Activated CD4-positive, alpha-beta T cell treated with anti-CD3 and anti-CD28 coated beads, Interleukin-2, Interleukin-4, amounts not matched to agents 100 ng/mL and 50 ng/mL, durations not matched to agents 16 hours and 8 hours (primary cell): Measurements from ENCODE around the gene SLC39A11.

Experiments used
- DNase-seq: peaks from one replicate; pipeline ENCODE4 v3.0.0-alpha.2; 2020; ENCODE audit warnings: low spot score

SLC39A11 gene

GRCh38 chr17:72976971-72977770 is 115.3 kb downstream of the SLC39A11 start:
- no peak for DNase-seq

- DNase-seq: no peak
These were observed 117.0 kb downstream of the SLC39A11 start for GRCh38 chr17:72975509-72975908.

- no peak for DNase-seq
These were observed 117.8 kb downstream of the SLC39A11 start for GRCh38 chr17:72974605-72975232.

GRCh38 chr17:72972263-72972951 is 120.1 kb downstream of the SLC39A11 start:
- DNase-seq: no peak

GRCh38 chr17:72971226-72971880 is 121.1 kb downstream of the SLC39A11 start:
- DNase-seq: no peak

GRCh38 chr17:72970797-72971196 is 121.7 kb downstream of the SLC39A11 start:
- DNase-seq: no peak

GRCh38 chr17:72970246-72970645 is 122.2 kb downstream of the SLC39A11 start:
- DNase-seq: no peak

- no peak for DNase-seq
These were observed 123.1 kb downstream of the SLC39A11 start for GRCh38 chr17:72969293-72969906.

- no peak for DNase-seq
These were observed 123.7 kb downstream of the SLC39A11 start for GRCh38 chr17:72968798-72969197.

- no peak for DNase-seq
These were observed 124.4 kb downstream of the SLC39A11 start for GRCh38 chr17:72967977-72968585.

- DNase-seq: no peak
These were observed 125.1 kb downstream of the SLC39A11 start for GRCh38 chr17:72967277-72967970.

GRCh38 chr17:72962106-72962505 is 130.4 kb downstream of the SLC39A11 start:
- no peak for DNase-seq

GRCh38 chr17:72955391-72956140 is 136.9 kb downstream of the SLC39A11 start:
- DNase-seq: no peak

- no peak for DNase-seq
These were observed 137.9 kb downstream of the SLC39A11 start for GRCh38 chr17:72954579-72954978.

- DNase-seq: no peak
These were observed 138.9 kb downstream of the SLC39A11 start for GRCh38 chr17:72953621-72954020.

- no peak for DNase-seq
These were observed 139.7 kb downstream of the SLC39A11 start for GRCh38 chr17:72952641-72953315.

GRCh38 chr17:72952220-72952619 is 140.3 kb downstream of the SLC39A11 start:
- DNase-seq: no peak

GRCh38 chr17:72950242-72950931 is 142.1 kb downstream of the SLC39A11 start:
- no peak for DNase-seq

GRCh38 chr17:72948115-72948514 is 144.4 kb downstream of the SLC39A11 start:
- DNase-seq: no peak
